H9 (cell line): Measurements from ENCODE around the gene IGF2. TPM values are rescaled to one million over a fixed set of nuclear protein-coding genes. Genes with fewer than 3 reads are reported as not detected.

Experiments used
- DNase-seq: peaks from one replicate; pipeline ENCODE4 v3.0.0-alpha.2; 2017
- H2AFZ ChIP-seq: one replicate; pipeline ENCODE4 v1.6.1; 2013; ENCODE audit warnings: mild to moderate bottlenecking, low read length, control low read depth, moderate library complexity
- H2AK5ac ChIP-seq: 2 replicates; pipeline ENCODE4 v1.6.1; 2013; ENCODE audit warnings: low read length, control low read depth, mixed read lengths; ENCODE audit not compliant: insufficient read length
- H2BK120ac ChIP-seq: one replicate; pipeline ENCODE4 v1.6.1; 2013; ENCODE audit warnings: low read depth, mild to moderate bottlenecking, low read length, control low read depth, inconsistent platforms; ENCODE audit not compliant: poor library complexity, severe bottlenecking
- H2BK12ac ChIP-seq: 2 replicates; pipeline ENCODE4 v1.6.1; 2013; ENCODE audit warnings: low read length, control low read depth, mixed read lengths, low read depth; ENCODE audit not compliant: insufficient read length
- H2BK15ac ChIP-seq: 2 replicates; pipeline ENCODE4 v1.6.1; 2013; ENCODE audit warnings: low read depth, low read length, control low read depth
- H2BK20ac ChIP-seq: one replicate; pipeline ENCODE4 v1.6.1; 2013; ENCODE audit warnings: low read depth, mild to moderate bottlenecking, low read length, control low read depth, inconsistent platforms; ENCODE audit not compliant: poor library complexity, severe bottlenecking
- H2BK5ac ChIP-seq: 2 replicates; pipeline ENCODE4 v1.6.1; 2013; ENCODE audit warnings: low read length, control low read depth, mixed read lengths; ENCODE audit not compliant: insufficient read length
- H3K14ac ChIP-seq: 2 replicates; pipeline ENCODE4 v1.6.1; 2013; ENCODE audit warnings: low read length, control low read depth; ENCODE audit not compliant: insufficient read depth
- H3K18ac ChIP-seq: 2 replicates; pipeline ENCODE4 v1.6.1; 2013; ENCODE audit warnings: low read depth, mild to moderate bottlenecking, mixed read lengths, low read length, control low read depth; ENCODE audit not compliant: insufficient read length
- H3K23ac ChIP-seq: 2 replicates; pipeline ENCODE4 v1.6.1; 2013; ENCODE audit warnings: low read length, control low read depth, mixed read lengths, low read depth; ENCODE audit not compliant: insufficient read length
- H3K23me2 ChIP-seq: 2 replicates; pipeline ENCODE4 v1.6.1; 2013; ENCODE audit warnings: low read depth, mild to moderate bottlenecking, mixed read lengths, low read length, control low read depth; ENCODE audit not compliant: insufficient read length, poor library complexity, severe bottlenecking
- H3K27ac ChIP-seq: 2 replicates; pipeline ENCODE4 v1.5.1; 2013; ENCODE audit warnings: low read length, control low read depth, mixed read lengths, low read depth; ENCODE audit not compliant: insufficient read length
- H3K27me3 ChIP-seq: 2 replicates; pipeline ENCODE4 v1.6.1; 2013; ENCODE audit warnings: low read length, control low read depth, inconsistent platforms; ENCODE audit not compliant: insufficient read depth
- H3K4ac ChIP-seq: 2 replicates; pipeline ENCODE4 v1.6.1; 2013; ENCODE audit warnings: low read depth, mild to moderate bottlenecking, control low read depth, inconsistent platforms, low read length, moderate library complexity
- H3K4me1 ChIP-seq: 2 replicates; pipeline ENCODE4 v1.6.1; 2013; ENCODE audit warnings: low read length, control low read depth, inconsistent platforms; ENCODE audit not compliant: insufficient read depth
- H3K4me2 ChIP-seq: 2 replicates; pipeline ENCODE4 v1.6.1; 2013; ENCODE audit warnings: low read length, control low read depth, mixed read lengths; ENCODE audit not compliant: insufficient read length, insufficient read depth
- H3K56ac ChIP-seq: 2 replicates; pipeline ENCODE4 v1.6.1; 2013; ENCODE audit warnings: low read depth, mild to moderate bottlenecking, mixed read lengths, low read length, control low read depth; ENCODE audit not compliant: insufficient read length
- H3K79me1 ChIP-seq: 2 replicates; pipeline ENCODE4 v1.6.1; 2013; ENCODE audit warnings: low read depth, mild to moderate bottlenecking, moderate library complexity, low read length, control low read depth, inconsistent platforms; ENCODE audit not compliant: insufficient read depth, poor library complexity, severe bottlenecking
- H3K79me2 ChIP-seq: 2 replicates; pipeline ENCODE4 v1.6.1; 2013; ENCODE audit warnings: low read length, control low read depth, inconsistent platforms; ENCODE audit not compliant: insufficient read depth
- H3K9ac ChIP-seq: 2 replicates; pipeline ENCODE4 v1.6.1; 2013; ENCODE audit warnings: low read length, control low read depth, mixed read lengths; ENCODE audit not compliant: insufficient read length; ENCODE audit errors: extremely low read depth
- H3K9me3 ChIP-seq: one replicate; pipeline ENCODE4 v1.6.1; 2013; ENCODE audit warnings: low read depth, low read length, inconsistent platforms; ENCODE audit not compliant: control insufficient read depth
- H3T11ph ChIP-seq: one replicate; pipeline ENCODE4 v1.6.1; 2013; ENCODE audit warnings: mild to moderate bottlenecking, low read length, control low read depth, inconsistent platforms
- H4K20me1 ChIP-seq: one replicate; pipeline ENCODE4 v1.6.1; 2013; ENCODE audit not compliant: control insufficient read depth, insufficient read length, insufficient read depth
- H4K5ac ChIP-seq: 2 replicates; pipeline ENCODE4 v1.6.1; 2013; ENCODE audit warnings: low read depth, mild to moderate bottlenecking, mixed read lengths, low read length, control low read depth; ENCODE audit not compliant: insufficient read length
- H4K8ac ChIP-seq: replicated peaks from 2 replicates; pipeline ENCODE4 v1.6.1; 2013; ENCODE audit warnings: low read length, control low read depth, mixed read lengths, low read depth; ENCODE audit not compliant: insufficient read length
- H4K91ac ChIP-seq: 2 replicates; pipeline ENCODE4 v1.6.1; 2013; ENCODE audit warnings: low read depth, mild to moderate bottlenecking, moderate library complexity, mixed read lengths, low read length, control low read depth; ENCODE audit not compliant: insufficient read length
- H3K27ac Mint-ChIP-seq, 3 experiments: 2 replicates in 2 of 3; 3 replicates in 1 of 3; pipeline ENCODE4 v1.8.0; 2020 to 2021; ENCODE audit warnings: mixed read lengths in 3 of 3, mild to moderate bottlenecking in 1 of 3, moderate library complexity in 1 of 3
- H3K27me3 Mint-ChIP-seq: 2 replicates; pipeline ENCODE4 v1.8.0; 2021; ENCODE audit warnings: low read depth, mild to moderate bottlenecking, moderate library complexity, mixed read lengths
- H3K36me3 Mint-ChIP-seq, 3 experiments: 2 replicates in 2 of 3; 3 replicates in 1 of 3; pipeline ENCODE4 v1.8.0; 2020 to 2021; ENCODE audit warnings: low read depth in 3 of 3, mixed read lengths in 3 of 3; ENCODE audit not compliant: insufficient read depth in 1 of 3
- H3K4me1 Mint-ChIP-seq, 2 experiments: 2 replicates each; pipeline ENCODE4 v1.8.0; 2020; ENCODE audit warnings: mixed read lengths in 2 of 2
- H3K4me3 Mint-ChIP-seq, 2 experiments: 2 replicates in 1 of 2; 3 replicates in 1 of 2; pipeline ENCODE4 v1.8.0; 2020 to 2021; ENCODE audit warnings: mild to moderate bottlenecking in 2 of 2, mixed read lengths in 2 of 2, moderate library complexity in 1 of 2
- H3K9me3 Mint-ChIP-seq, 2 experiments: 2 replicates in 1 of 2; 3 replicates in 1 of 2; pipeline ENCODE4 v1.8.0; 2020; ENCODE audit warnings: mild to moderate bottlenecking in 2 of 2, mixed read lengths in 2 of 2, moderate library complexity in 1 of 2
- CTCF ChIP-seq: fragments of 200-600 bp; sonication (generic); conservative IDR thresholded peaks from 3 replicates; pipeline ENCODE4 v1.8.0; 2021; ENCODE audit warnings: antibody characterized with exemption, mild to moderate bottlenecking
- WGBS: extraction: QIAGEN DNeasy Blood & Tissue Kit; methylation state at CpG from one replicate; pipeline ENCODE4 v1.1.7; 2013; ENCODE audit warnings: missing lambda C conversion rate, low lambda C conversion rate, mixed read lengths; ENCODE audit not compliant: insufficient read length; ENCODE audit errors: extremely low coverage; 5-methylcytosine and 5-hydroxymethylcytosine counted together
- total RNA-seq: library from RNA; stranded (reverse); gene quantifications from 2 replicates; pipeline ENCODE4 v1.2.1, GENCODE V29; 2021

Gene IGF2
- total RNA-seq, 1 experiment from 2014 or later: 2.8 TPM

- Mint-ChIP-seq H3K36me3 (peaks cover 2 to 16% (median 6%) of the 10 kb centered on the region in 3 experiments; a peak in 5 of 7 replicates), H3K27ac (no peak overlapping the region), H3K4me1 (peaks cover 9 to 10% of the 10 kb centered on the region in 2 experiments), H3K9me3 (peaks cover 20% of the 10 kb centered on the region in 2 experiments), H3K4me3 (no peak overlapping the region), H3K27me3 (peaks cover 51% of the 10 kb centered on the region)
- WGBS: no CpG with 5 or more reads among the region's 26 CpGs
- no peaks in the 10 kb centered on the region for H4K20me1 ChIP-seq
- H4K8ac ChIP-seq: no peak overlapping the region
- H3K27ac ChIP-seq: no peak overlapping the region
- no peak for DNase-seq
- H3K14ac ChIP-seq: no peak overlapping the region; the same call in 1 of the 2 replicates
- H3K9me3 ChIP-seq: no peaks in the 10 kb centered on the region
- H3K4ac ChIP-seq: no peak overlapping the region
- no peak for TF ChIP-seq CTCF
- H2BK120ac ChIP-seq: no peak overlapping the region
- H2AFZ ChIP-seq: no peak overlapping the region
- no peaks in the 10 kb centered on the region for H3K79me1 ChIP-seq
- H3K18ac ChIP-seq: no peak overlapping the region
- no peaks in the 10 kb centered on the region for H3K79me2 ChIP-seq
- no peak overlapping the region for H2BK12ac ChIP-seq
- no peaks in the 10 kb centered on the region for H3K23me2 ChIP-seq
- H4K91ac ChIP-seq: no peak overlapping the region
- H3K9ac ChIP-seq: no peak overlapping the region
- no peak overlapping the region for H2BK20ac ChIP-seq
- no peak overlapping the region for H2BK15ac ChIP-seq
- no peak overlapping the region for H4K5ac ChIP-seq
- H3K56ac ChIP-seq: no peak overlapping the region
- no peak overlapping the region for H3K4me2 ChIP-seq
- H3K27me3 ChIP-seq: no peaks in the 10 kb centered on the region
- H3K4me1 ChIP-seq: no peaks in the 10 kb centered on the region
- H2BK5ac ChIP-seq: no peak overlapping the region
- no peak overlapping the region for H3K23ac ChIP-seq
- H3T11ph ChIP-seq: no peak overlapping the region
- H2AK5ac ChIP-seq: no peak overlapping the region
Measured at GRCh38 chr11:2086239-2087040, 52.7 kb downstream of the IGF2 start.
